HEK293T (cell line): ENCODE data around the gene MYH8.

Experiments used
- BHLHE40 ChIP-seq: fragments of 450-650 bp; IDR thresholded peaks from 2 replicates; pipeline ENCODE4 v1.6.1; 2016; ENCODE audit warnings: mild to moderate bottlenecking, moderate library complexity, borderline replicate concordance
- ELF4 ChIP-seq: fragments of 450-650 bp; IDR thresholded peaks from 2 replicates; pipeline ENCODE4 v1.6.1; 2017; ENCODE audit warnings: antibody characterized with exemption
- FOXK2 ChIP-seq: fragments of 450-650 bp; IDR thresholded peaks from 2 replicates; pipeline ENCODE4 v1.6.1; 2016; ENCODE audit warnings: mild to moderate bottlenecking
- FOXM1 ChIP-seq: fragments of 450-650 bp; IDR thresholded peaks from 2 replicates; pipeline ENCODE4 v1.6.1; 2017; ENCODE audit warnings: mild to moderate bottlenecking, borderline replicate concordance
- HDGF ChIP-seq: fragments of 450-650 bp; IDR thresholded peaks from 2 replicates; pipeline ENCODE4 v1.6.1; 2017; ENCODE audit warnings: antibody characterized with exemption, borderline replicate concordance
- L3MBTL2 ChIP-seq: fragments of 450-650 bp; conservative IDR thresholded peaks from 2 replicates; pipeline ENCODE4 v1.6.1; 2016; ENCODE audit warnings: mild to moderate bottlenecking
- SUZ12 ChIP-seq: fragments of 450-650 bp; IDR thresholded peaks from 2 replicates; pipeline ENCODE4 v1.6.1; 2016; ENCODE audit warnings: mild to moderate bottlenecking
- TARDBP ChIP-seq: fragments of 450-650 bp; IDR thresholded peaks from 2 replicates; pipeline ENCODE4 v1.6.1; 2016
- TF ChIP-seq, protein P1 (sequence below): fragments of 450-650 bp; IDR thresholded peaks from 2 replicates; pipeline ENCODE4 v1.6.1; 2016

DNA sequence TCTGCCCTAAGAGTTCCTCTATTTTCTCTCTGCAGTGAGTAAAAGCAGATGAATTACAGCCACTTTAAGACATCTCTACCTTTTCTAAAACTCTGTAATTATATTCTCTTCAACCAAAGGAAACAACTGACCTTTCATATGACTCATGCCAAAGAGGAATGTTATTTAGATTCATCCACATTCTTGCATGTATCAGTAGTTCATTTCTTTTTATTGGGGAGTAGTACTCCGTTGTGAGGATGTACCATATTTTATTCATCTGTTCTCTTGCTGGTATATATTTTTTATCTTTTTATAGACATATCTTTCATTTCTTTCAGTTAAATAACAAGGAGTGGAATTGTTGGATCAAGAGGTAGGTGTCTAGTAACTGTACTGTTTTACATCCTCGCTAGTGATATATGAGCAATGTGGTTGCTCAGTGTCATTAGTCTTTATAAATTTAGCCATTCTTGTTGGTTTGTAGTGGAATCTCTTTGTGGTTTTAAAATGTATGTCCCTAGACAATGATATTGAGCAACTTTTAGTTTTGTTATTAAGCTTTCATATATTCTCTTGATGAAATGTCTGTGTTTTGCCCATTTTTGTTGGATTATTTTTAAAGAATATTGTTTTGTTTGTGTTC, 7.8 kb upstream of the MYH8 start:
- TF ChIP-seq L3MBTL2, result no peak
- TF ChIP-seq FOXM1, result no peak
- TF ChIP-seq, protein P1, sequence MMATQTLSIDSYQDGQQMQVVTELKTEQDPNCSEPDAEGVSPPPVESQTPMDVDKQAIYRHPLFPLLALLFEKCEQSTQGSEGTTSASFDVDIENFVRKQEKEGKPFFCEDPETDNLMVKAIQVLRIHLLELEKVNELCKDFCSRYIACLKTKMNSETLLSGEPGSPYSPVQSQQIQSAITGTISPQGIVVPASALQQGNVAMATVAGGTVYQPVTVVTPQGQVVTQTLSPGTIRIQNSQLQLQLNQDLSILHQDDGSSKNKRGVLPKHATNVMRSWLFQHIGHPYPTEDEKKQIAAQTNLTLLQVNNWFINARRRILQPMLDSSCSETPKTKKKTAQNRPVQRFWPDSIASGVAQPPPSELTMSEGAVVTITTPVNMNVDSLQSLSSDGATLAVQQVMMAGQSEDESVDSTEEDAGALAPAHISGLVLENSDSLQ, result no peak
- no peak for TF ChIP-seq HDGF
- TF ChIP-seq SUZ12, result no peak
- no peak for TF ChIP-seq BHLHE40
- no peak for TF ChIP-seq ELF4
- no peak for TF ChIP-seq TARDBP
- no peak for TF ChIP-seq FOXK2
